HL-60/S4 treated with retinoic acid at 250 ng/mL for 4 days and 3 days (cell line): ENCODE measurements around the gene NOL4L.

ENCODE experiments used
- in situ Hi-C: fragments of 300-500 bp; cut with MboI; formaldehyde crosslinking; loops from 2 replicates; pipeline ENCODE4 v1.7.0; 2022; ENCODE audit warnings: low sequenced_read_pairs

Gene NOL4L

DNA sequence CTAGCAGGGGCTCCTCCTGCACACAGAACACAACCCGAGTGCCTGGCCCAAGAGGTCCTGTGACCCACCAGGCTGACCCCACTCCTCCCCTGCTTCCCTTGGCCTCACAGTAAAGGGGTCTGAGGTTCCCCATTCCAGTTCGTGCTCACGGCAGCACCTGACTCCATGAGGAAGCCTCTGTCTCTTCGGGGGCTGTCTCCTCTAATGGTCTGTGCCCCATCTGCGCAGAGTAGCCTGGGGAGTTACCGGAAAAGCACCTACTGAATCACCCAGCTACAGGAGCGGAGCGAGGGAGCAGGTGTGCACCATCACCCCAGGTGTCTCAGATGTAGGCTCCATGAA, 133.8 kb downstream of the NOL4L start:
- in situ Hi-C loops, result no loop called here

DNA sequence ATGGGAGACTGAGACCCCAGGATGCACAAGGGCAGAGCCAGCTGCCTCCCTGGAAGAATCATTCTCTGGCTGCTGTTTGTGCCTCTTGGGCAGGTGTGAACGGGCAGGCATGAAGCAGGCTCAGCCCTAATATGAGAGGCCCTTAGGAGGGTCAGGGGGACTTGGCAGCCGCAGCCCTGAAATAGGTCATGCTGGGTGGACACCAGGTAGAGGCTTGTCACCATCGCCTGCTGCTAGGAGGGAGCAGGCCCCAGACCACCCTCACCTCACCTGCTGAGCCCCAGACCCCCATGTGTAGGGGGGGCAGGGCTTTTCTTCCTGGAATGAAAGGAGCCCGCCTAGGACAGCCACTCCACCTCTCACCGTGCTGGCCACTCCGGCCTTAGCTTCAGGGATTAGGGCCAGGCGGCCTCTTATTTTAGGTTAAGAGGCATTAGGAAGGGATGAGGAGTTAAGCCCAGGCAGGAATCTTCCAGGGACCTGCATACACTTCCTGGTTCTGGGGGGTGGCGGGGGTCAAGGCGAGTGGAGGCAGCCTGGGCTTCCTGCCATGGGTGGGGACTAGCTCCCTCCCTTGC, 134.6 kb downstream of the NOL4L start:
- in situ Hi-C loops, result no loop called here

DNA sequence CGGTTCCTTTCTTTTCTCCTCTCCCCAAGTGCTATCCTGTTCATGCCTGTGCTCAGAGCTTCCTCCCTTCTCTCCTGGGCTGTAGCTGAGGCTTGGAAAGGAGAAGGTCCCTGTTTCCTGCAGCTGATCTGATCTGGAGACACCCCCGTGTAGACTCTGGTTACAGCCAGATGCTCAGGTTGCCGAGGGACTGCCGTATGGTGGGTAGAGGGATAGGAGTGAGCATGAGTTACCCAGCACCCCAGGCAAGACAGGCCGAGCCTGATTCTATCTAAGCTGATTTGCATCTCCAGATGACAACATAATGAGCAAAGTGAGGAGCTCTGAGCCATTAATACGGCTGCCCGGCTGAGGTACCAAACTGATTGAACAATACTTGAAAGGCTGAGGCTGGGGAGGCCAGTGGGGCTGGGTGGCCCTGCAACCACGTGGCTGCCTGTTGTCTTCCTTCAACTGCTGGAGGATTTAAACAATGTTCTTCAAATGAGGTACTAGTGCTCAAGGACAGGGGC, 135.2 kb downstream of the NOL4L start:
- in situ Hi-C loops, result no loop called here

DNA sequence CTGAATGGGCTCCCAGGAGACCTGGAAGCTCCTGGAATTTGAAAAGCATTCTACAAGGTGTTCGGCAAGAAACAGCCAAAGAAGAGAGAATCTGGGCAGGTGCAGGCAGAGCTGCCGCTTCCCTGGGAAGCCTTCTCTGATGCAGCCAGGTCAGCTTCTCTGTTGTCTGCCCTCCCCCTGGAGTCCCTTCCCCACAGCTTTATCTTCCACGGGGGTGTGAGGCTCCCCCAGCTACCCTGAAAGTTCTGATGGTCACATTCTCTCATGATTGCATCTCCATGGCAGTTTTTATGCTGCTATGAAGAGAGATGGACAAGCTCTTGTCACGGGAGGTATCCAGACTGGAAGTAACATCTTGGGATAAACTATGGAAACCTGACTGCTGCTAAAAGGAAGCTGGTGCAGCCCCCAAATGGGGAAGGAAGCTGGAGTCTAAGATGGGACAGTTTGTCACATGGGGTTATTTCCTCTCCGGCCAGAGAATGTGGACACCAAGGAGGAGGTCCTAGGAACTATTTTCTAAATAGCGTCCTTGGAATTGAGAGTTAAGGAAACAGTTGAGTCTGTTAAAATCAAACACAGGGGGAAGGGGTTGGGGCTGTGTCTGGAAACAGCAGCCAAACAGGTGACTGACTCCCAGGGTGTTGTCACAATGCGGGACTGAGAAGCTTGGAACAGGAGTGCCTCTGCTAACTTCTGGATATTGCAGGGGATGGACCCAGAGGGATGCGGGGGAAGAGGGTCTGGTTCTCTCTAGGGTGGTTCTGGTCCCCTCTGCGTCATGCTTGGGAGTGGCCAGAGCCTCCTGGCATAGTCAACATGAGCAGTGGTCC, 135.9 kb downstream of the NOL4L start:
- in situ Hi-C loops, result no loop called here

DNA sequence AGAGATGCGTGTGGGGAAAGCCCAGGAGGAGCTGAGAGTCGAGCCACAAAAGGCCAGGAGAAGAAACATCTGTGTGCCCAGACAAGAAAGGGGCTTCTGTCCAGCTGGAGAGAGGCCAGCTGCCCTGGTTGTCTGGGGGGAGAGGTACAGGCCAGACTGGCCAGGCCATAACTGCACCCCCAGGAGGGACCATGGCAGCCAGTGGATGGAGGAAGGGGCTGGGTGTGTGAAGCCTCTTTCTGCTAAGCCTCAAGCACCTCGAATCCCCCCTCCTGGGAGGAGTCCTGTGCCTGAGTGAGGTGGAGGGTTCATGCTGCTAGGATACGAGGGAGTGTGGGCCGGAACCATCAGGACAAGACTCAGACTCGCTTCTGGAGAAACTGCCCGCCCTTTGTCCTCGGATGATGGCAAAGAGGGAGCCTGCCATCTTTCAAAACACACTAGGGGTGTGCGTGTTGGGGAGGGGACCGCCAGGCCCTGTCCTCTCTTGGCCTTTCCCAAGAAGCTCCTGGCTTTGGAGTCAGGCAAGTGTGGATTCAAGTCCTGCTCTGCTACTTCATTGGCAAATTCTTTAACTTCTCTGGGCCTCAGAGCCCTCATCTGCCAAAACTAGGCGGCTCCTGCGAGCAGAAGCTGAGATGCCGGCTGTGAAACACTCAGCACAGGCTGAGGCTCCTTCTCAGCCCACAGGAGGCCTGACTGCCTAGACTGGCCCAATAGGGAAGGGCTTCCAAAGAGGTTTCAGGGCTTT, 136.7 kb downstream of the NOL4L start:
- in situ Hi-C loops, result no loop called here

DNA sequence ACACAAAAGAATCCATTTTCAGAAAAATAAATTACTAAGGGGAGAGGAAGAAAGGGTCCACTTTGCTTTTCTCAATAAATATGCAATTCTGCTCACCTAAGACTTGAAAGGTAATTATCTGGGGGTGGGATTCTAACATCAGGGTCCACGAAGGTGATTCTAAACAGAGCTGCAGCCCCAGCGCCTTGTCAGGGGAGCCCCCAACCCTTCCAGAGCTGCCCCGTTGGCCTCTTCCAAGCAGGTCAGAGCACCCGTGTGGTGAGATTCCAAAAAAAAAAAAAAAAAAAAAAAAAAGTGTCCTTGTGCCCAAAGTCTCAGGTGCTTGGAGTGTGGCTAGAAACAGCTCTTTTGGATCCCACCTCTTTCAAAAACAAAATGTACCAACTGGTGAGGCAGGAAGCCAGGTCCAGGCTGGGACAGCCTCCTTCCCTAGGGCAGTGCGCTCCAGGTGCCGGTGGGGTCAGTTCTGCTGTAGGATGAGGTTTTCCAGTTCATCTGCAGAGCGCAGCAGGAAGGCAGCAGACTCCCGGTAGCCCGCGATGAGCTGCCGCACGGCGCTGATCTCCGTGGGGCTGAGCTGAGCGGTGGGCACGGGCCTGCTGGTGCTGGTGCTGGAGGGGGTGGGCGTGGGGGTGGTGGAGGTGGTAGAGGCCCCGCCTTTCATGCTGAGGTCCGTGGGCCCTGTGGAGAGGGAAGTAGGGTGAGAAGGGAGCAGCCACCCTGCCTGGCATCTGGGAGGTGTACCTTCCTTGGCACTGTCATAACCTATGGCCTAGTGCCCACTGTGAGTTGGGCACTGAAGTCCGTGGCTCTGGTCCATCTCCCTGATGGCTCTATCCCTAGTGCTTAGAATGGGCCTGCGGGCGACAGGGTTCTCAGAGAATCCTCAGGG, 137.8 kb downstream of the NOL4L start:
- in situ Hi-C loops, result no loop called here

DNA sequence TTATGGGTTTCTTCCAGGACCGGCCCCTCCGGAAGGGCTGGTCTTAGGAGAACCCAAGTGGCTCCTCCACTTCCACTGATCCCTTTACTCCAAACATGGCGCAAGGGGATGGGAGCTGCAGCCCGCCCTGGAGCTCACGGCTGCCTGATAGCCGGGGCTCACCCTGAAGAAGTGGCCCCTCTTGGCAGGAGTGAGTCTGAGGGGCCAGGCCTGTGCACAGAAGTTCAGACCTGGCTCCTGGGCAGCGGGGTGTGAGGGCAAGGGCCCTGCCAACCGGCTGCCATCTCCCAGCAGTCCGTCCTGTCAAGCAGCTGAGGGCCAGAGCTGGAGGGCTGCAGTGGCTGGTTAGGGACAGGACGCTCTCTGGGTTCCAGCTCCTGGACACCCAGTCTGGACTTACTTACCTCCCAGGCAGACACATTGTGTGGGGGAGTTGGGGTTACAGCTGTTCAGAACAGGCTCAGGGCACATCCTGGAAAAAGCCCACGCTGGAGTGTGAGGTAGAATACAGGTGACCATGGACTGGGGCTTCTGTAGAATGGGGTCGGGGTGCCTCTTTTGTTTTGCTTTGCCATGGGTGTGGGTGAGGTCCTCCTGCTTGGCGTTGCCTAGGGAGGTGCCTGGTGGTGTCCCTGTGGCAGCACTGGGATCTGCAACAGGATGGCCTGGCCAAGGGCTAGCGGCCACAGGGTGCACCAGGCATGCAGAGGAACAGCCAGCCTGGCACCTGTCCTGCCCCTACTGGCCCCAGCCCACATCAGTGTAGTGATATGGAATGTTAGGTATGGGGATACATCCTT, 138.6 kb downstream of the NOL4L start:
- in situ Hi-C loops, result no loop called here

DNA sequence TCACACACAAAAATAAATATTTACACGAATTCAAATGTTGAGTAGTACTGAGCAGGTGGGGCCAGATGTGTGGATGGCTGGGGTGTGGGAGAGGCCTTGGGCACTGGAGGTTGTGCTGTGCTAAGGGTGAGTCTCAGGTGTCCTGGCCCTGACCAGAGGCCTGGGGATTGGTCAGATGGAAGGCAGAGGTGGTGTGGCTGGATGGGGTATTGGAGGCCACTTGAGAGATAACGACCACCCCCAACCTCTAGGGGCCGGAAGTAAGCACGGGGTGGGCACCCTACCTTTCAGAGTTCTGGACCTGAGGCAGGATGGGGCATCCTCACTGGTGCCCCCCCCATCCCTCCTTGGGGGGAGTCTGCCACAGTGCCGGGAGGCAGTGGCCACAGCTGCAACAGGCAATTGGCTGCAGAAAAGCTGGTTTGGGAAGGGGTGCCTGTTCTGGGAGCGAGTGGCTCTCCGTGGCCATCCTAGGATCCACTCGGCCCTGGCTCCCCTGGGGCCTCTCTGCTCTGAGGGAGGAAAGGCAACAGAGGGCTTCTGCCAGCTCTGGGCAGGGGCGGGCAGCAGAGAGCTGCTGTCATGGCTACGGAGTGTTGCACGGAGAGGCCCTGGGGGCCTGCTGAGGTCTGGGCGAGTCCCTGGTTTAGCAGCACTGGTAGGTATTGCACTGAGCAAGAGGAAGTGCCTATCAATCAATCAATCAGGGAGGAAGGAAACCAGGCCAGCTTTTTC, 139.4 kb downstream of the NOL4L start:
- in situ Hi-C loops, result no loop called here

DNA sequence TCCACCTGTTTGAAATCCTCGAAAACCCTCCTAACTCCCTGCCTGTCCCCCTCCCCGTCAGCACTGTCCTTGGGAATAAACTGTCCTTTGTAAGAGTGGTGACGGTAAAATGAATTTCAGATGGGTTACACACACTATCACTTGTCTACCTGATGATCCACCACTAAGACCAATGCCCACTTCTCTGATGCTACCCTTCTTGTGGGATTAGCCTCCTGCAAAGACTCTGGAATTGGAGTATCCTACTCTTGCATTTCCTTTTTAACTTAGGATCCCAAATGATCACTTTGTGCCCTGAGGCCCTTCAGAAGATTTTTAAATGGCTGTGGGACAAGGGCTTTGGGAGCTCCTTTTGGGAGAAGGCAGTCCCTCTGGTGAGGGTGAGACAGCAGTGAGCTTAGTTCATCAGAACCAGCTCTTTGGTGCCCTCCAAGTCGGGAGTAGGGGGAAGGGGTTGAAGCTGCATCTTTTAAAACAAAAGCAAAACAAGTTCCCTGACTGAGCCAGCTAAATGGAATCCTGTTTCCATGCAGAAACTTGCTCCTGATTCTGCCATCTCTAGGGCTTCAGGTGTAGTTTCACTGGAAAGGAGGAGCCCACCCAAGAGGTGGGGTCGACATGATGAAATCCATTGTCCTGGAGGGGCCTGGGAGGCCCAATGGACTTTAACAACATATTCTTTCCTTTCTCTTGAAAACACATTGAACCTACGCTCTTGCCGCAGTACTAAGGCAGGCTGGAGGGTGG, 140.5 kb downstream of the NOL4L start:
- in situ Hi-C loops, result no loop called here

DNA sequence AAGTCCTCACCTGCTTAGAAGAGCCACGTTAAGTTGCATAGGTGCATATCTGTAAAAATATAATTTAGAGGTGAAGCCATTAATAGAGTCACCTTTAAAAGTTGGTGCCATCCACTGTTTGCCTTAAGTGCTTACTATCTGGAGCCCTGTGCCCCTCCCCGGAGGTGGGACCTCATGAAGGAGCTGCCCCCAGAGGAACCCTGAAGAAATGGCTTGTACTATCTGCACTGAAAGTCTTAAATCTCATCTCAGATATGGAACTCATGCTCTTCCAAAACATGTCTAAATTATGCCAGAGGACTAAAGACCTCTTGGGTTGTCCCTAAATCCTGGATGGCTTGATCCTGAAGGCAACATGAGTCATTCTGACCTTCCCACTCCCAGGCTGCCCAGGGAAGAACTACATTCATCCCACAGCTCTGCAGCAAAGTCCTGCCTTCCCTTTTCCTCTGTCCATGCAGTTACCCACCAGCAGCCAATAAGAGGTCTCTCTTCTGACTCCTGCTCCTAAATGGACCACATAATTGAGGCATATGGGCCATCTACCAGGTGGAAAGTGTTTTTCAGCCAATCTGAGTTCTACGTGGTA, 141.7 kb downstream of the NOL4L start:
- in situ Hi-C loops, result no loop called here

DNA sequence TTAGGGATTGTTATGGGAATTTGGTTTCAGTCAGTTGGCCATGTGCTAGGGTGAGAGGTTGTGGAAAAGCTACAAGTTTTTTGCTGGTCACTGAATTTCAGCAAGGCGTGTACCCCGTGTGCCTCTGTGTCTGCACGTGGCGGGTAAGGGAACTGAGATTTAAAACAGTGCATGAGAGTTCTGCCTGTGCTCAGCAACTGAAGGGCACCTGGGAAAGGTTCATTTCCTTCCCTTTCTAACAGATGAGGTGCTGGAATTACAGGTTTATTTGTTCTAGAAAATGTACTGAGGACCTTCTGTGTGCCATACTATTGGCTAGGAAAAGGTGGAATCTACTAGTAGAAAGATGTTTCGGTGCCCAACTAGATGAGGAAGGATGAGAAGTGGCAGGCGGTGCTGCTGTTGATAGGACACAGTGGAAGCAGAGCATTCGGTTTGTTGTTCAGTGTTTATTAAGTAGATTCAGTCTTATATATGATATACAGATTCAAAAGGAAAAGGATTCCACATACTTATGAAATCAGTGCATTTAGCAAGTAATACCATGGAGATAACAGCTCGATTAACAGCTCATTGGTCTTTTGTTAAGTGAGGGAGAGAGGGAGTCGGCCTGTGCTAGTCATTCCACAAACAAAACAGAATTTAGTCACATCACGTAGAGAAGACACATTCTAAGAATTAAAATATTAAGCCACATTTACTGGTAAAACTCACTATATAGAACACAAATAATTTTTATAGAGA, 142.3 kb downstream of the NOL4L start:
- in situ Hi-C loops, result no loop called here

DNA sequence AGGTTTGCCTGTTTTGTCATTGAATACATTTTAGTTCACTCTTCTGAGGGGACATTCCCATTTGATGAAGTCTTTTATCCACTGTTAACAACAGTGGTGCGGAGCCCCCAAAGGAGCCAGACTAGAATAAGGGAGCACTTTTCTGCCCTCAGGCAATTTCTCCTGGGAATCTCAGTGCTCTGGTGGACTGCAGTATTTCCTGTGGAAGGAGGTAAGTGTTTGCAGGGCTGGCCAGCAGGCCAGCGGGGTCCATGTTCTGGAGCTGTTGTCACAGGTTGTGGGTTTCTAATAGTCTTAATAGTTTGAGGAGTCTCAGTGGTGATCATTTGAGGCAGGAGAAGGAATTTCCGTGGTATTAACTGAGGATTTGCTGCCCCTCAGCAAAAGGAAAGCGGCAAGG, 143.5 kb downstream of the NOL4L start:
- in situ Hi-C loops, result no loop called here

DNA sequence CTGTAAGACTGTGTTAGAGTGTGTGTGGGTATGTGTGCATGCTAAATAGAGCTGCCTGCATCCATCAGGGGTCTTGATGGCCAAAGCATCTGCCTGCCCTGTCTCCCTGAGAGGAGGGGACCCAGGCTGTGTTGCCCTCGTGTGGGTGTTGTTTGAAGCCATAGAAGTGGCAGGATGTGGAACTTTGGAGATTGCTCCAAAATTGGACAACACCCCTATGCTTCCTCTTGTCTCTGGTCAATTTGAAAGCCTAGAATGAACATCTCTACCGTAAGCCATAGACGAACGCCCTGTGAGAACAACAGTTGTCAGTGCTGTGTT, 144.4 kb downstream of the NOL4L start:
- in situ Hi-C loops, result no loop called here

DNA sequence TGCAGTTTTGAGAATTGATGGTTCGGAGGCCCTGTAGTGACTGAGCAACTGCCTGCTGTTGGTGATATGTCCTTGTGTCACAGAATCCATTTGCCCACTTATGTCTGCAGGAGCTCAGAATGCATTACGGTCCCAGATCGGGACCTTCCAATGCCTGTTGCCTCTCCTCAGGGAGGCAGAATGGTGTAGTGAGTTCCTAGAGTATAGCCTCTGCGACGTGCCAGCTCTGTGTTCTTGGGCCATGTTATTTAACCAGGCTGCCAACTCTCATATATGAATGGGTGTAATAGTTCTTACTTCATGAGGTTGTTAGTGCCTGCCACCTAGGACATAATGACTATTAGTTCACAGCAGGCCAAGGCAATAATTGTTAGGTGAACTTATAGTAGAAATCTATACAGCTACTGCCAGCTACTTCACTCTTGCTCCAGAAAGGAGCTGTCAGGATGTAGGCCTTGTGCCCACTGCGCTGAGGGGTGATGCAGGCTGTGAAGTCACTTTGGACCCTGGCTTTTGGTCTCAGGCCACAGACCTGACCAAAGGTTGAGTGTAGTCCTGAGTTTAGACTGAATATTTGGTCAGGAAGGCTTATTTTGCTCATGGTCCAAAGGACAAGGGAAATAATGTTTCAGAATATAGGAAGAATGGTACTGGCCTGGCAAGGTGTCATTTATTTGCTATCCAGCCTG, 144.9 kb downstream of the NOL4L start:
- in situ Hi-C loops, result no loop called here

DNA sequence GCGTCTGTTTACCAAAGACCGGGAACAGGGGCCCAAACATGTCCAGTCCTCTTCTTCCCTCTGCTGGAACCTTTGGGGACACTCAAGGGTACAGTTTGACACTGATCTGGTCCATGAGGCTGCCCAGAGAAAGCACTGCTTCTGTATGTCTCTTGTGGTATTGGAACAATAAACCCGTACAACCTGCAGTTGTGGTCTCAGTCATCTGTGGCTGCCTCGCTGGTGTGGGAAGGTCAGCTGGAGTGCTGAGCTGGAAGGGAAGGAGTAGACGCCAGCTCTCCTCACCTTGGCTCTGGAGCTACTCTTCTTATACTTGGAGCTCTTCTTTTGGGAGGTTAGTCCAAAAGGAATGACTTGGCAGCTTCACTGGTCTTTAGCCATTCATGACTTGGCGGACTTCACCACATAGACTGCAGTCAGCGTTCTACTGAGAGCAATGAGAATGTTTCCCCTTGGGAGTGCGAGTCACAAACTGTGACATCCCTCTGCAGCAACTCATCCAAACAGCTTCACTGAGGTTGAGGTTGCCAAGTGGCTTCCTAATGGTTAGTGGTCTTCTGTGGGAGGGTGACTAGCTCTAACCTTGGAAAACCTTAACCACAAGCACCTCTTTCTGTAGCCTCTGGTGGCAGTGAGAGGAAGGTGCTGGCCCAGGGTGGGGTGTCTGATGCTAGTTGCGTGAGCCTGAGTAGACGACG, 145.9 kb downstream of the NOL4L start:
- in situ Hi-C loops, result no loop called here

DNA sequence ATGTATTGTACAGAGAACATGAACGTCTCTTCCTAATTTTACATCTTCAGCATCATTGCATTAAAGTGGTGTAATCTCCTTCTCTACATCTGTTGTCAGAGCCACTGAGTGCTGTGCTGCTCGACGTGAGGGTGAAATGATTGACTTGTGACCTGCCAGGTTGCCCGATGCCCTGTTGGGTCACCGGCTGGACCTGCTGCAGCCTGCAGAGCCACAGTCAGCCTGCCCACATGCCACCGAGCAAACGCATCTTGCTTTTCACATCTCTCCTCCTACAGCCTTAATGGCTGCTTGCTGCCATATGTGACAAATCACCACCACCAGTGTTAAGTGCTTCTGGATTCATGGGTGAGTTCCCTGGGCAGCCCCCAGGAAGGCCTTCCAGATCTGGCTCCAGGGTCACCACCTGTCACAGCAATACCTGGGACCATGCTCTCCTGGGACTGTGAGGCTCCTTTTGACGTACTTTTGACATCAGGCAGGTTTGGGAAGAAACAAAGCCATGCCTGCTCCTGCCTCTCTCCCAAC, 146.7 kb downstream of the NOL4L start:
- in situ Hi-C loops, result no loop called here
